K562 (cell line): ENCODE measurements around the gene TSPOAP1. TPM values are rescaled to one million over a fixed set of nuclear protein-coding genes. Genes with fewer than 3 reads are reported as not detected.

Experiments
- ARID2 ChIP-seq: fragments of 450-650 bp; IDR thresholded peaks from 2 replicates; pipeline ENCODE4 v1.6.1; 2017; ENCODE audit warnings: antibody characterized with exemption, mild to moderate bottlenecking
- CBX1 ChIP-seq: sonication (generic); IDR thresholded peaks from 2 replicates; pipeline ENCODE4 v1.6.1; 2016; ENCODE audit warnings: antibody characterized with exemption, low read depth, mild to moderate bottlenecking
- ERF ChIP-seq: fragments of 450-650 bp; formaldehyde crosslinking; IDR thresholded peaks from 2 replicates; pipeline ENCODE4 v1.4.0; 2020; ENCODE audit warnings: mild to moderate bottlenecking, mixed read lengths
- MAX ChIP-seq: sonication (generic); formaldehyde crosslinking; IDR thresholded peaks from 2 replicates; pipeline ENCODE4 v1.9.0; 2022; ENCODE audit warnings: mild to moderate bottlenecking, missing genetic modification reagents
- NELFE ChIP-seq: IDR thresholded peaks from 2 replicates; pipeline ENCODE4 v1.6.1; 2011; ENCODE audit warnings: mild to moderate bottlenecking; ENCODE audit not compliant: insufficient read depth, insufficient read length
- NR3C1 ChIP-seq: sonication (generic); formaldehyde crosslinking; IDR thresholded peaks from 2 replicates; pipeline ENCODE4 v1.8.1; 2022; ENCODE audit warnings: missing genetic modification reagents
- RBM25 ChIP-seq: fragments of 200-400 bp; formaldehyde crosslinking; IDR thresholded peaks from 2 replicates; pipeline ENCODE4 v1.6.1; 2018; ENCODE audit warnings: low read length, low read depth, moderate library complexity; ENCODE audit not compliant: severe bottlenecking
- SMAD3 ChIP-seq: fragments of 450-650 bp; formaldehyde crosslinking; conservative IDR thresholded peaks from 2 replicates; pipeline ENCODE4 v1.4.0; 2020; ENCODE audit warnings: mild to moderate bottlenecking
- ZFP36 ChIP-seq: fragments of 150-350 bp; IDR thresholded peaks from 2 replicates; pipeline ENCODE4 v1.6.1; 2018; ENCODE audit warnings: low read length, low read depth; ENCODE audit not compliant: partially characterized antibody
- ZMIZ1 ChIP-seq, 2 experiments: fragments of 150-350 bp in 1 of 2; IDR thresholded peaks; 2 replicates each; pipeline ENCODE4 v1.6.1; 2012 to 2016; ENCODE audit warnings: low read depth in 2 of 2, low read length in 2 of 2, mild to moderate bottlenecking in 1 of 2, moderate library complexity in 1 of 2
- ZNF133 ChIP-seq: fragments of 250-450 bp; sonication (Bioruptor Pico); IDR thresholded peaks from 2 replicates; pipeline ENCODE4 v1.4.0; 2020; ENCODE audit warnings: mild to moderate bottlenecking
- ZNF134 ChIP-seq: fragments of 250-450 bp; sonication (Bioruptor Pico); conservative IDR thresholded peaks from 2 replicates; pipeline ENCODE4 v1.4.0; 2020
- ZNF140 ChIP-seq: fragments of 250-450 bp; sonication (Bioruptor Pico); IDR thresholded peaks from 2 replicates; pipeline ENCODE4 v1.8.0; 2021; ENCODE audit warnings: moderate library complexity, mild to moderate bottlenecking, inconsistent platforms
- ZNF551 ChIP-seq: fragments of 250-450 bp; sonication (Bioruptor Pico); IDR thresholded peaks from 2 replicates; pipeline ENCODE4 v1.5.0; 2021; ENCODE audit warnings: mild to moderate bottlenecking, moderate library complexity
- ZNF717 ChIP-seq: fragments of 250-450 bp; sonication (Bioruptor Pico); IDR thresholded peaks from 2 replicates; pipeline ENCODE4 v1.5.0; 2021
- ZNF740 ChIP-seq, 3 experiments: fragments of 200-800 bp in 1 of 3; sonication (Bioruptor generic) in 1 of 3; sonication (generic) in 1 of 3; formaldehyde crosslinking in 1 of 3; IDR thresholded peaks; 2 replicates each; pipeline versions ENCODE4 v1.6.1 to v1.8.0; 2016 to 2022; ENCODE audit warnings: mild to moderate bottlenecking in 2 of 3, missing compliant biosample characterization in 2 of 3, missing genetic modification characterization in 2 of 3, missing genetic modification reagents in 1 of 3
- polyA plus RNA-seq, 8 experiments: library from polyadenylated mRNA; depleted of rRNA in 4 of 8; stranded (reverse) in 5 of 8; unstranded in 3 of 8; fragments of >200 nt; fragmentation: Nextera tagmentation in 2 of 8; fragmentation: Illumina TruSeq in 1 of 8; extraction: Ambion mirVana in 2 of 8; extraction: Trizol in 1 of 8; gene quantifications; 2 replicates each; pipeline versions ENCODE4 v1.2.1 to v1.2.3, GENCODE V29; 2011 to 2014; ENCODE audit warnings: inconsistent platforms in 1 of 8, missing spikeins in 1 of 8
- total RNA-seq, 7 experiments: library from RNA; depleted of rRNA in 6 of 7; stranded (reverse); fragments of >200 nt in 6 of 7; fragmentation: Illumina TruSeq in 2 of 7; extraction: Trizol in 2 of 7; gene quantifications; 2 replicates each; pipeline versions ENCODE4 v1.2.1 to v1.2.3, GENCODE V29; 2011 to 2021; ENCODE audit warnings: low replicate concordance in 1 of 7
- TF ChIP-seq, protein P1 (sequence below): sonication (generic); formaldehyde crosslinking; IDR thresholded peaks from 2 replicates; pipeline ENCODE4 v1.9.0; 2022; ENCODE audit warnings: mild to moderate bottlenecking, missing genetic modification reagents

Gene TSPOAP1
- total and polyA plus RNA-seq, 9 of the 15 experiments (the other 6 are each of a cell fraction or from before 2014, with no cell fraction given), result 0.87 to 3.9 (median 1.8) TPM; not detected in 2

DNA sequence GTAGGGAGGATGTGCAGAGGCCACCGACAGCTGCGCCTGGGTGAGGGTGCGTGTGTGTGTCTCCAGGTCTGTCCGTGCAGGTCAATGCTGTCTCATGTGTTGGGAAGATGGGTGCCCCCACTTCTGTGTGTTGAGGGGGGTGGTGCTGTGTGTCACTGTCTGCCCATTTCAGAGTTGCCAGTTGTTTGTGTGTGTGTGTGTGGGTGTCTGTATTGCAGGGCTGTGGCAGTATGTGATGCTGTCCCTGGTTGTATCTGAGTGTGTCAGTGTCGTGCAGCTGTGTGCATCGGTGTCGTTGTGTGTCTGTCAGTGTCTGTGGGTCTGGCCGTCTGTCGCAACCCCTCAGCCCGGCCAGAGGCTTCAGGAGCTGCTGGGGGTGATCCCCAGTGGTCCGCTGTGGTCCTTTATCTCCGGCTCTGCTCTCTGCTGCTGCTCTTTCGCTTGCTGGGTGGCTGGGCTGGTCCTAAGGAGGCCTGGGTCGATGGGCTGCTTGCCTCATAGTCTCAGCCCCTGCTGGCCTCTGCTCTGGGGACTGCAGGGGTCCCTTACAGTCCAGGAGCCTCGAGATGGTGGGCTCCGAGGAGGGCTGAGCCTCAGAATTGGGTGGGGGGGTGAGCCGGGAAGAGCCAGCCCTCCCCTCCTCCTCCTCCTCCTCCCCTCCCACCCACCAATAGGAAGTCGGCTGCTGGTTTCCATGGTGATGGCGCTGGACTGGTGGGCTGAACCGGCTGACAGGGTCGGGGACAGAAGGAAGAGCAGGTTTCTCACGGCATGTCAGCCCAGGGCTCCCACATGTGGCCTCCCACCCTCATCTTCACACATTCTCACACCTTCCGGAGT lies at the start of gene TSPOAP1 (continued):
- TF ChIP-seq ZNF740 (CRISPR knock-in tag; IDR thresholded peaks at IDR 0.05) (peak; percentile 82; the same call in 1 of the 2 replicates), ZNF740 (tag; IDR thresholded peaks at IDR 0.05) (peak in 1 of 2 experiments; percentile 66; a peak in 2 of 4 replicates), NR3C1 (CRISPR knock-in tag) (no peak), RBM25 (no peak), ZNF717 (CRISPR knock-in tag) (peak; percentile 92), ARID2 (no peak; the same call in 1 of the 2 replicates), SMAD3 (0 out of 2 replicates have a peak, but pooled peaks have one; percentile 5), ZMIZ1 (IDR thresholded peaks at IDR 0.05; ENCODE audit: low read depth in 2 of 2, low read length in 2 of 2) (no peak), ZNF134 (CRISPR knock-in tag) (no peak), ZNF133 (CRISPR knock-in tag) (no peak), ZNF551 (CRISPR knock-in tag) (0 out of 2 replicates have a peak, but pooled peaks have one; percentile 14), ERF (CRISPR knock-in tag) (peak; percentile 90; the same call in 1 of the 2 replicates), ZNF140 (CRISPR knock-in tag) (no peak), NELFE (no peak), ZFP36 (no peak), CBX1 (peak; percentile 92; the same call in 1 of the 2 replicates), MAX (CRISPR knock-in tag) (peak; percentile 85)
- TF ChIP-seq, protein P1, sequence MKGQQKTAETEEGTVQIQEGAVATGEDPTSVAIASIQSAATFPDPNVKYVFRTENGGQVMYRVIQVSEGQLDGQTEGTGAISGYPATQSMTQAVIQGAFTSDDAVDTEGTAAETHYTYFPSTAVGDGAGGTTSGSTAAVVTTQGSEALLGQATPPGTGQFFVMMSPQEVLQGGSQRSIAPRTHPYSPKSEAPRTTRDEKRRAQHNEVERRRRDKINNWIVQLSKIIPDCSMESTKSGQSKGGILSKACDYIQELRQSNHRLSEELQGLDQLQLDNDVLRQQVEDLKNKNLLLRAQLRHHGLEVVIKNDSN (CRISPR knock-in tag), result no peak
